ENCODE results near the gene PRR12. TPM values are rescaled to one million over a fixed set of nuclear protein-coding genes. Genes with fewer than 3 reads are reported as not detected.

Gene PRR12
- total and polyA plus RNA-seq, 11 donors: 8.0 to 20.0 (median 14.2) TPM

GRCh38 chr19:49591731-49592485 is 926 bp downstream of the PRR12 start:
- Histone ChIP-seq H3K4me1 (peaks cover 5 to 35% (median 20%) of the 10 kb centered on the region in 12 donors), H3K27ac (peak overlapping the region; percentile 77 to 99 (median 94)), H3K4me3 (peak overlapping the region; percentile 68 to 96 (median 80)), H3K36me3 (peaks cover 0 to 32% (median 27%) of the 10 kb centered on the region in 9 donors), H3K27me3 (no peaks in the 10 kb centered on the region), H3K9me3 (no peaks in the 10 kb centered on the region)
- ATAC-seq: no peak
- WGBS, 4 donors: 1 to 2% (median 1%) methylated on average over 30 to 51 of the region's 51 CpGs
- intact Hi-C loops (cut with DNase I): loop anchor here in 9 of 10 donors (2.0 to 10.0 kb wide), 7 partner anchors 45 to 85 kb away; partner anchors contain the start of genes PRMT1 (in 3 of the 9), BCL2L12 (in 1 of the 9), IRF3 (in 1 of the 9) and RRAS (in 1 of the 9)
- DNase-seq: peak in 2 of 5 donors; percentile 56 to 59
- no peak for TF ChIP-seq POLR2A (IDR thresholded peaks at IDR 0.05)
- TF ChIP-seq CTCF (IDR thresholded peaks at IDR 0.05): no peak

GRCh38 chr19:49592486-49593232 is 1.7 kb downstream of the PRR12 start:
- intact Hi-C loops (cut with DNase I): loop anchor here in 7 of 10 donors (1.0 to 10.0 kb wide), 6 partner anchors 45 to 85 kb away; partner anchors contain the start of genes PRMT1 (in 3 of the 7) and RRAS (in 1 of the 7)

GRCh38 chr19:49593233-49594113 is 2.5 kb downstream of the PRR12 start:
- peak; percentile 93 to 96 (median 95) for DNase-seq
- intact Hi-C loops (cut with DNase I): loop anchor here in 7 of 10 donors (1.0 to 10.0 kb wide), 6 partner anchors 44 to 84 kb away; partner anchors contain the start of genes PRMT1 (in 3 of the 7) and RRAS (in 1 of the 7)
- WGBS, 4 donors: 9 to 26% (median 21%) methylated on average over 21 to 27 of the region's 27 CpGs
- TF ChIP-seq POLR2A (IDR thresholded peaks at IDR 0.05) (no peak), CTCF (IDR thresholded peaks at IDR 0.05) (no peak)
- no peaks in the 10 kb centered on the region for H3K9me3 ChIP-seq
- peaks cover 5 to 35% (median 20%) of the 10 kb centered on the region in 12 donors for H3K4me1 ChIP-seq
- peak; percentile 64 to 77 (median 73) for ATAC-seq
- peaks cover 0 to 48% (median 43%) of the 10 kb centered on the region in 9 donors for H3K36me3 ChIP-seq
- H3K27me3 ChIP-seq: no peaks in the 10 kb centered on the region
- peak overlapping the region in 11 of 12 donors; percentile 34 to 96 (median 92) for H3K27ac ChIP-seq
- peak overlapping the region in 10 of 12 donors; percentile 10 to 96 (median 77) for H3K4me3 ChIP-seq

More at GRCh38 chr19:49592486-49593232, 1.7 kb downstream of the PRR12 start:
- TF ChIP-seq CTCF (IDR thresholded peaks at IDR 0.05) (no peak), POLR2A (IDR thresholded peaks at IDR 0.05) (no peak)
- DNase-seq: no peak
- ATAC-seq: no peak
- Histone ChIP-seq H3K36me3 (peaks cover 0 to 40% (median 35%) of the 10 kb centered on the region in 9 donors), H3K27me3 (no peaks in the 10 kb centered on the region), H3K9me3 (no peaks in the 10 kb centered on the region), H3K4me3 (peak overlapping the region; percentile 68 to 96 (median 80)), H3K27ac (peak overlapping the region in 11 of 12 donors; percentile 35 to 99 (median 94)), H3K4me1 (peaks cover 5 to 35% (median 20%) of the 10 kb centered on the region in 12 donors)
- WGBS, 4 donors: 7 to 15% (median 12%) methylated on average over 23 to 28 of the region's 28 CpGs
